Naive B cell (primary cell): ENCODE results near the gene PAQR4. TPM values are rescaled to one million over a fixed set of nuclear protein-coding genes. Genes with fewer than 3 reads are reported as not detected.

Source experiments
- ATAC-seq, 2 donors: fragments of 150-1000 bp; cut with Tn5 transposase; 2 replicates each; pipeline ENCODE4 v1.10.0; 2021; ENCODE audit warnings: low read depth in 2 of 2, mild to moderate bottlenecking in 2 of 2, moderate library complexity in 2 of 2
- DNase-seq: peaks from one replicate; pipeline ENCODE4 v3.0.0; 2022
- H3K27ac Mint-ChIP-seq, 6 donors: one replicate each; pipeline ENCODE4 v1.8.0; 2020 to 2022; ENCODE audit warnings: mild to moderate bottlenecking in 6 of 6, mixed read lengths in 6 of 6, moderate library complexity in 5 of 6, inconsistent platforms in 2 of 6
- H3K27me3 Mint-ChIP-seq, 3 donors: one replicate each; pipeline ENCODE4 v1.8.0; 2021 to 2022; ENCODE audit warnings: mixed read lengths in 3 of 3, mild to moderate bottlenecking in 1 of 3
- H3K36me3 Mint-ChIP-seq, 2 donors: one replicate each; pipeline ENCODE4 v1.8.0; 2020 to 2022; ENCODE audit warnings: mixed read lengths in 2 of 2, inconsistent platforms in 1 of 2, mild to moderate bottlenecking in 1 of 2
- H3K4me1 Mint-ChIP-seq, 3 donors: one replicate each; pipeline ENCODE4 v1.8.0; 2020 to 2022; ENCODE audit warnings: mixed read lengths in 3 of 3, inconsistent platforms in 1 of 3, mild to moderate bottlenecking in 1 of 3, moderate library complexity in 1 of 3
- H3K4me3 Mint-ChIP-seq, 8 donors: one replicate each; pipeline ENCODE4 v1.8.0; 2020 to 2022; ENCODE audit warnings: mild to moderate bottlenecking in 8 of 8, mixed read lengths in 8 of 8, moderate library complexity in 8 of 8, inconsistent platforms in 2 of 8
- H3K9me3 Mint-ChIP-seq, 7 donors: one replicate each; pipeline ENCODE4 v1.8.0; 2020 to 2022; ENCODE audit warnings: mixed read lengths in 7 of 7, mild to moderate bottlenecking in 5 of 7, inconsistent platforms in 2 of 7, moderate library complexity in 1 of 7
- polyA plus RNA-seq, 6 donors: library from polyadenylated mRNA; unstranded; fragments of 300-500 nt; fragmentation: Illumina TruSeq; gene quantifications; one replicate each; pipeline ENCODE4 v1.2.3, GENCODE V29; 2021; ENCODE audit warnings: low read depth in 6 of 6

PAQR4 gene
- polyA plus RNA-seq, 6 donors from 2014 or later, result 0.43 to 1.3 (median 1.1) TPM; not detected in 1

DNA sequence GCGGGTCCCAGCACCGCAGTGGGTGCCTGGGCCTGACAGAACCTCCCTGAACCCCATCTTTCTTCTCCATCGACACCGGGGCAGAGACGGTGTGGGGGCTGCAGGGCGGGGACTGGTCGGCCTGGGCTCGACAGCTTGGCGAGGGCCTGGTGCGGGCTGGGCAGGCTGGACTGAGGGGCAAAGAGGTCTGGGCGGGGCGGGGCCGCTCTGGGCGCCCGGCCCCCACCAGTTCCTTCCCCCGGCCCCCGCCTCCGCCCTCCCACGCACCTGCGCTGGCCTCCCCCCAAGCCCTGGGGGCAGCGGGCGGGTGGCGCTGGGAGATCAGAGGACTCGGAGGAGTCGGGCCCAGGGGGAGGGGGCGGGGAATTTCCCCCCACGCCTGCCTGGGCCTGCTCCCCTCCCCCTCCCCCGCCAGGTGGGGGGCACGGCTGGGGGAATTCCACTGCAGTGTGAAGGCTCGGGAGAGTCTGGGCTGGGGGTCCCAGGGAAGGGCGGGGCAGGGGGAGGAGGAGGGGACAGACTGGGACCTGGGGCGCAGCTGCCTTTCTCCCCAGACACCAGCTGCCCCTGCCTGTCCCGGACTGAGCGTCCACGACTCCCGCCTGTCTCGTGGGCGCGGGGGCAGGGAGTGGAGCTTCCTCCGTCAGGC, 6.0 kb upstream of the PAQR4 start:
- no peaks in the 10 kb centered on the region for H3K36me3 Mint-ChIP-seq
- peaks cover 23 to 36% (median 25%) of the 10 kb centered on the region in 3 donors for H3K4me1 Mint-ChIP-seq
- peak; percentile 56 for DNase-seq
- peak overlapping the region in 2 of 6 donors; percentile 51 to 81 for H3K27ac Mint-ChIP-seq
- peaks cover 0 to 21% (median 5%) of the 10 kb centered on the region in 3 donors for H3K27me3 Mint-ChIP-seq
- peak; percentile 36 to 44 for ATAC-seq
- no peaks in the 10 kb centered on the region for H3K9me3 Mint-ChIP-seq
- H3K4me3 Mint-ChIP-seq, result peak overlapping the region; percentile 83 to 94 (median 88)

DNA sequence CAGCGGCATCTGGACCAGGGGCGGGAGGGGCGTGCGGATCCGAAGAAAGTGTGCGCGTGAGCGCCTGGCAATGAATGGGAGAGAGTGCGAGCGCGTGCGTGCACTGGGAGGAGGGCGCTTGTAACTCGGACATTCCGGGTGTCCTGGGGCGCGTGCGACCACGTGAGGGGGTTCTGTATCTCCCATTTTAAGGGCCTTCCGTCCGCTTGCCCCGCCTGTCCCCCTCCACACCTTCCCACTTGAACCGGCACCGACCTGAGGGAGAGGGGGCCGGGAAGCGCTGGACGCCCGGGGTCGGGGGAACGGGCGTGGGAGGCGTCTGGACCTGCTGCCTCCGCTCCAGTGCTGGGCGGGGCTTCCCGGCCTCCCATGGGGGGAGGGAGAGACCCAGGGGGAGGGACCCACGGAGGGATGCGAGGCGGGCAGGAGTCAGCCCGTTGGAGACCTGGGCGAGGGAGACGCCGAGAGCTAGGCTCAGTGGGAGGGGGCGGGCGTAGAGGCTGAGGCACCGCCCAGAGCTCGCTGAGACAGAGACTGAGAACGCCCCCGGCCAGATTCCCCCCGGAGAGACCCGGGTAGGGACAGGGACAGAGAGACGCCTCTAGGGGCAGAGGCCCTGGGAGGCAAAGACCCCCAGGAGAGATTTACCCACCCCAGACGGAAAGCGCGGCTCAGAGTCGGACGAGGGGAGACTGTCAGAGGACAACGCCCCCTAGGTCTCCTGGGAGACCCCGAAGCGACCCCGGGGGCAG, 5.2 kb upstream of the PAQR4 start, which contains the start of gene KREMEN2:
TSS of gene KREMEN2 (plus strand) at position 553 of the 752 bp plus-strand sequence. CDS start 246 bp downstream, outside the sequence.
- no peaks in the 10 kb centered on the region for H3K36me3 Mint-ChIP-seq
- H3K4me1 Mint-ChIP-seq, result peaks cover 30 to 43% (median 31%) of the 10 kb centered on the region in 3 donors
- H3K9me3 Mint-ChIP-seq, result no peaks in the 10 kb centered on the region
- DNase-seq (no peak), ATAC-seq (peak; percentile 7 to 9)
- H3K27me3 Mint-ChIP-seq, result peaks cover 0 to 27% (median 10%) of the 10 kb centered on the region in 3 donors
- peak within 1 kb of the TSS; percentile 83 to 94 (median 89) for H3K4me3 Mint-ChIP-seq
- peak within 1 kb of the TSS in 5 of 6 donors; percentile 29 to 81 (median 56) for H3K27ac Mint-ChIP-seq

DNA sequence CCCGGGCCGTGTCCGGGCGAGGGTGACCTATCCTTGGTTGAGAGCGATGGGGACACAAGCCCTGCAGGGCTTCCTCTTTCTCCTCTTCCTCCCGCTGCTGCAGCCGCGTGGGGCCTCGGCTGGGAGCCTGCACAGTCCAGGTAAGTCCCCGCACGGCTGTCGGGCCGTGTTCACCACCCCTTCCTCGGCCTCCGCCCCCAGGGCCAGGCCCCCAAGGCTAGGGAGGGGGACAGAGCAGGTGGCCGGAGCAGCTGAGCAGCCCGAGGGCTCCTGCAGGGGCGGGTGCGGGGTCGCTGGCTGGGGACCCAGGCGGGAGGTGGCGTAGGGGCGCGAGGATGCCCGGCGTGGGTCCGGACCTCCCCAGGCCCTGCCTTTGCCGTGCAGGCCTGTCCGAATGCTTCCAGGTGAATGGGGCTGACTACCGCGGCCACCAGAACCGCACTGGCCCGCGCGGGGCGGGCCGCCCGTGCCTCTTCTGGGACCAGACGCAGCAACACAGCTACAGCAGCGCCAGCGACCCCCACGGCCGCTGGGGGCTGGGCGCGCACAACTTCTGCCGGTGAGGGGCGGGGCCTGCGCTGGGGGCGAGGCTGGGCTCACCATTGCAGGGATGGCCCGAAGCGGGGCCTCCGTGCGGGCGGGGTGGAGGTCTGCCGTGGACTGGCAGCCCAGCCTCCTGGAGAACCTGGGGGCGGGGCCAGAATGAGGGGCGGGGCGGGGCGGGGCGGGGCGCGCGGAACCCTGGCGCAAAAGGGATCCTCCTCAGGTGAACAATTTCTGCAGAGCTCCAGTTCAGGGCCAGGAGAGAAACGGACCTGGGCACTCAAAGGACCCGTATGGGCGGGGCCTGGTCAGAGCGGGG, 4.4 kb upstream of the PAQR4 start:
- Mint-ChIP-seq H3K27me3 (peaks cover 0 to 27% (median 10%) of the 10 kb centered on the region in 3 donors), H3K4me1 (peaks cover 30 to 43% (median 31%) of the 10 kb centered on the region in 3 donors), H3K27ac (peak overlapping the region in 3 of 6 donors; percentile 56 to 81 (median 61)), H3K36me3 (no peaks in the 10 kb centered on the region), H3K4me3 (peak overlapping the region; percentile 83 to 94 (median 89)), H3K9me3 (no peaks in the 10 kb centered on the region)
- DNase-seq, result peak; percentile 55
- peak; percentile 24 to 27 for ATAC-seq

DNA sequence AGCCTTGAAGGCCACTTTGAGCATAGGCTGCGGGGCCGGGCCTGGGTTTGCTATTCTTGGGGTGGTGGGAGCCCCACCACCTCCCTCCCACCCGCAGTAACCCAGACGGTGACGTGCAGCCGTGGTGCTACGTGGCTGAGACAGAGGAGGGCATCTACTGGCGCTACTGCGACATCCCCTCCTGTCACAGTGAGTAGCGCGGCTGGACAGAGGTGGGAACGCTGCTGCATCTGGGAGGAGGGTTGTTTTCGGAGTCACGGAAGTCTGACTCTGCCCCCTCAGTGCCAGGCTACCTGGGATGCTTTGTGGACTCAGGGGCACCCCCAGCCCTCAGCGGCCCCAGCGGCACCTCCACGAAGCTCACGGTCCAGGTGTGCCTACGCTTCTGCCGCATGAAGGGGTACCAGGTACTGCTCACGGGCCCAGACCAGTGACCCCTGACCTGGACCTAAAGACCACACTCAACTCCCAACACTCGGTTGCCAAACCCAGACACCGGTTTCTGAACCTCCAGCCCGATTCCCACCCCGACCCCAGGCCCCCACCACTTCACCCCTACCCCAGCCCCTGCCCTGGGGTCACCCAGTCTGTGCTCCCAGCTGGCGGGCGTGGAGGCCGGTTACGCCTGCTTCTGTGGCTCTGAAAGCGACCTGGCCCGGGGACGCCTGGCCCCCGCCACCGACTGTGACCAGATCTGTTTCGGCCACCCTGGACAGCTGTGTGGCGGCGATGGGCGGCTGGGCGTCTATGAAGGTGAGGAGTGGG, 2.9 kb upstream of the PAQR4 start:
- Mint-ChIP-seq H3K36me3 (no peaks in the 10 kb centered on the region), H3K27ac (no peak overlapping the region), H3K4me3 (peak overlapping the region in 4 of 8 donors; percentile 83 to 92 (median 88)), H3K9me3 (no peaks in the 10 kb centered on the region), H3K27me3 (peaks cover 5 to 26% (median 10%) of the 10 kb centered on the region in 3 donors), H3K4me1 (peaks cover 31 to 53% (median 36%) of the 10 kb centered on the region in 3 donors)
- DNase-seq (no peak), ATAC-seq (no peak)

DNA sequence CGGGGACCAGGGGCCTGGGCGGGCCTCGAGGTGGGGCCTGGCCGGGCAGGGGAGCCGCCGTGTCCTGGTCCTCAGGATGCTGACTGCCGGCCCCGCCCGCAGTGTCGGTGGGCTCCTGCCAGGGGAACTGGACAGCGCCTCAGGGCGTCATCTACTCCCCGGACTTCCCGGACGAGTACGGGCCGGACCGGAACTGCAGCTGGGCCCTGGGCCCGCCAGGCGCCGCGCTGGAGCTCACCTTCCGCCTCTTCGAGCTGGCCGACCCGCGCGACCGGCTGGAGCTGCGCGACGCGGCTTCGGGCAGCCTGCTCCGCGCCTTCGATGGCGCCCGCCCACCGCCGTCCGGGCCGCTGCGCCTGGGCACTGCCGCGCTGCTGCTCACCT, 2.3 kb upstream of the PAQR4 start:
- DNase-seq (no peak), ATAC-seq (no peak)
- no peak overlapping the region for H3K27ac Mint-ChIP-seq

DNA sequence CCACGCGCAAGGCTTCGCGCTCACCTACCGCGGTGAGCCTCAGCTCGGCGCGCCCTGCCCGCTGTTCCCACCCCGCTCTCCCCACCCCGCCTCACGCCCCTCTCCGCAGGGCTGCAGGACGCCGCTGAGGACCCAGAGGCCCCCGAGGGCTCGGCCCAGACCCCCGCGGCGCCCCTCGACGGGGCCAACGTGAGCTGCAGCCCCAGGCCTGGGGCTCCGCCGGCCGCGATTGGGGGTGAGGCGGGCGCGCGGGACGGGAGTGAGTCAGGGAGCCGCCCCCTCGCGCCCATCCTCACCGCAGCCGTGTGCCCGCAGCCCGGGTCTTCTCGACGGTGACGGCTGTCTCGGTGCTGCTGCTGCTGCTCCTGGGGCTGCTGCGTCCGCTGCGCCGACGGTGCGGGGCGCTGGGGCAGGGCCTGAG, 1.9 kb upstream of the PAQR4 start:
- no peaks in the 10 kb centered on the region for H3K36me3 Mint-ChIP-seq
- H3K4me3 Mint-ChIP-seq, result peak overlapping the region in 2 of 8 donors; percentile 24 to 75
- peaks cover 30 to 52% (median 31%) of the 10 kb centered on the region in 3 donors for H3K4me1 Mint-ChIP-seq
- no peak for DNase-seq
- no peak for ATAC-seq
- no peak overlapping the region for H3K27ac Mint-ChIP-seq
- no peaks in the 10 kb centered on the region for H3K9me3 Mint-ChIP-seq
- peaks cover 7 to 32% (median 14%) of the 10 kb centered on the region in 3 donors for H3K27me3 Mint-ChIP-seq

More for the DNA sequence above, 2.3 kb upstream of the PAQR4 start:
- Mint-ChIP-seq H3K4me3 (no peak overlapping the region), H3K36me3 (no peaks in the 10 kb centered on the region), H3K9me3 (no peaks in the 10 kb centered on the region), H3K27me3 (peaks cover 8 to 27% (median 10%) of the 10 kb centered on the region in 3 donors), H3K4me1 (peaks cover 28 to 50% (median 34%) of the 10 kb centered on the region in 3 donors)

DNA sequence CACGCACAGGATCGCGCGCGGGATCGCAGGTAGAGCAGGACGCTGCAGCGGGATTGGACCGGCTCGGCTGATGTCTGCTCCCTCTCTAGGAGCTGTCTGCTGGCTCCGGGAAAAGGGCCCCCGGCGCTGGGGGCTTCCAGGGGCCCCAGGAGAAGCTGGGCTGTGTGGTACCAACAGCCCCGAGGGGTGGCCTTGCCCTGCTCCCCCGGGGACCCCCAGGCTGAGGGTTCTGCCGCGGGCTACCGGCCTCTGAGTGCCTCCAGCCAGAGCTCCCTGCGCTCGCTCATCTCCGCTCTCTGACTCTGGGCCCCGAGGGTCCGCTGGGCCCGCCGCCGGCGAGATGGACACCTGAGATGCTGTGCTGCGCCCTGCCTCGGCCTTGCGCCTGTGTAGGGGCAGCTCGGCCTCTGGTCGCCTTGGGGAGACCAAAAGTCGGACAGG, 1.4 kb upstream of the PAQR4 start:
- Mint-ChIP-seq H3K27me3 (peaks cover 7 to 37% (median 19%) of the 10 kb centered on the region in 3 donors), H3K4me3 (peak overlapping the region; percentile 44 to 88 (median 80)), H3K9me3 (no peaks in the 10 kb centered on the region), H3K27ac (no peak overlapping the region), H3K36me3 (no peaks in the 10 kb centered on the region), H3K4me1 (peaks cover 29 to 56% (median 31%) of the 10 kb centered on the region in 3 donors)
- no peak for ATAC-seq
- no peak for DNase-seq

DNA sequence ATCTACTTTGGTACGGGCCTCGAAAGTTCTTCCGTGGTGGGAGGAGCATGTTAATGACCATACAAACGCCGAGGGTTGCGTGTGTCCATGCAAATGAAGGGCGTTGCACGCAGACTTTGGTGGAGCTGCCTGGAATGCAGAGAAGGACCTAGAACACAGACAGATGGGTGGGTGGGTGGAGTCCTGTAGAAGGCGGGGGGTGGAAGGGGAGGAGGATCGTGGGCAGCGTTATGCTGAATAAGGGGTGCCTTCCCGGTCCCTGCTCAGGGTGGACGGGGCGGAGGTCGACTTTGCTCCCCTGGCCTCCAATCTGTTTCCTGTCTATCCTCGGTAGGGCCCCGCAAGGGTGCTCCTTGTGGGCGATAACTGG, 795 bp upstream of the PAQR4 start:
- Mint-ChIP-seq H3K27me3 (peaks cover 7 to 37% (median 20%) of the 10 kb centered on the region in 3 donors), H3K4me3 (peak overlapping the region; percentile 75 to 88 (median 80)), H3K36me3 (no peaks in the 10 kb centered on the region), H3K9me3 (no peaks in the 10 kb centered on the region), H3K27ac (peak overlapping the region in 2 of 6 donors; percentile 50 to 83), H3K4me1 (peaks cover 29 to 50% (median 31%) of the 10 kb centered on the region in 3 donors)
- ATAC-seq, result no peak
- no peak for DNase-seq

DNA sequence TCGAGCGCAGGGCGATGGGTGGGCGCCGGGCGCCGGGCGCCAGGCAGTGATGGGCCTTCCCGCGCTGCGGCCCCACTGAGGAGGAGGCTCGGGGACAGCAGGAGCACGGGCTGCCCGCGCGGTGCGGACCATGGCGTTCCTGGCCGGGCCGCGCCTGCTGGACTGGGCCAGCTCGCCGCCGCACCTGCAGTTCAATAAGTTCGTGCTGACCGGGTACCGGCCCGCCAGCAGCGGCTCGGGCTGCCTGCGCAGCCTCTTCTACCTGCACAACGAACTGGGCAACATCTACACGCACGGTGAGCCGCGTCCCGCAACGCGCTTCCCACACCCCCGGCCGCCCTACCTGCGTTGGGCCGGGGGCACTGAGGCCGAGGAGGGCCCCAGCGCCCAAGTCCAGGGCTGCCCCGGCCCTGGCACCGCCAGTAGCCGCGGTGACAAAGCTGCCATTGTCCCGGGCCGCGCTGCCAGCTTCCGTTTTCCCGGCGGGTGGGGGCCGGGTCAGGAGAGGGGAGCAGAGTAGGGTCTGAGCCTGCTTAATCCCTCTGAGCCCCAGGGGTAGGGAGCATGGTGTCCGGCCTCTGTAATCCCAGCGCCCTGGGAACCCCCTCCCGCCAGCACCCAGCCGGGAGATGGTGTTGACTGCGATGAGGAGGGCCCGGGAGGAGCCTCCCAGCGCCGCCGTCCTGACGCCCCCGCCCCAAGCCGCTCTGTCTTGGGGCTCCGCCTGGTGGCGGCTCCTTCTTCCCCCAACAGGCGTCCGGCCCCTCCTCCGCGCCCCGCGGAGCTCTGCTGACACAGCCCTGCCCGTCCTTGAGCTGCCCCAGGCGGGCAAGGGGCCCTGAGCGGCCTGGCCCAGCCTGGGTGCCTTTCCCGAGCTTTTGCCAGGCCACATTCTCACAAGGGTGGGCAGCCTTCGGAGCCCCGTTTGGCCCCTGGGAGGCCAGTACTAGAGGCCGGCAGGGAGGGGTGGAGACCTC, 685 bp downstream of the PAQR4 start:
- H3K4me3 Mint-ChIP-seq, result peak overlapping the region; percentile 55 to 82 (median 74)
- H3K36me3 Mint-ChIP-seq, result no peaks in the 10 kb centered on the region
- no peaks in the 10 kb centered on the region for H3K9me3 Mint-ChIP-seq
- peak; percentile 49 to 54 for ATAC-seq
- DNase-seq, result peak; percentile 55
- H3K27ac Mint-ChIP-seq, result no peak overlapping the region
- H3K27me3 Mint-ChIP-seq, result peaks cover 7 to 31% (median 20%) of the 10 kb centered on the region in 3 donors
- H3K4me1 Mint-ChIP-seq, result peaks cover 19 to 40% (median 27%) of the 10 kb centered on the region in 3 donors

DNA sequence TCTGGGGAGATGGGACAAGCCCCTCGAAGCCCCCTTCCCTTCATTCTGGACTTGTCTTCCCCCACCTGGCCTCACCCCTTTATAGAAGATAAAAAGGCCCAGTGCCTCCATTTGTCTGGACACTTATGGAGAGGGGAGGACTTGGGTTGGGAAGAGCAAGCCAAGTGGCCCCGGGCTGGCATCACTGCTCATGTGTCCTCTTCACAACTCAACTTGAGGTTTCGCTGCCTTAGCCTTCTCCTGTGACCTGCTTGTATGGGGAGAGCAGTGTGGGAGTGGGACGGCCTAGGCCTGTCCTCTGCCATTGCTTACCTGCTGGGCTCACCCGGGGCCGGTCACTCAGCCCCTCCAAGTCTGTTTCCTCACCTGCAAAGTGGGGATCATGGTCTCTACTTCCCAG, 1.4 kb downstream of the PAQR4 start:
- Mint-ChIP-seq H3K36me3 (no peaks in the 10 kb centered on the region), H3K4me1 (peaks cover 15 to 34% (median 22%) of the 10 kb centered on the region in 3 donors), H3K4me3 (peak overlapping the region in 6 of 8 donors; percentile 64 to 82 (median 78)), H3K9me3 (no peaks in the 10 kb centered on the region), H3K27me3 (peaks cover 7 to 31% (median 20%) of the 10 kb centered on the region in 3 donors), H3K27ac (no peak overlapping the region)
- no peak for ATAC-seq
- no peak for DNase-seq

DNA sequence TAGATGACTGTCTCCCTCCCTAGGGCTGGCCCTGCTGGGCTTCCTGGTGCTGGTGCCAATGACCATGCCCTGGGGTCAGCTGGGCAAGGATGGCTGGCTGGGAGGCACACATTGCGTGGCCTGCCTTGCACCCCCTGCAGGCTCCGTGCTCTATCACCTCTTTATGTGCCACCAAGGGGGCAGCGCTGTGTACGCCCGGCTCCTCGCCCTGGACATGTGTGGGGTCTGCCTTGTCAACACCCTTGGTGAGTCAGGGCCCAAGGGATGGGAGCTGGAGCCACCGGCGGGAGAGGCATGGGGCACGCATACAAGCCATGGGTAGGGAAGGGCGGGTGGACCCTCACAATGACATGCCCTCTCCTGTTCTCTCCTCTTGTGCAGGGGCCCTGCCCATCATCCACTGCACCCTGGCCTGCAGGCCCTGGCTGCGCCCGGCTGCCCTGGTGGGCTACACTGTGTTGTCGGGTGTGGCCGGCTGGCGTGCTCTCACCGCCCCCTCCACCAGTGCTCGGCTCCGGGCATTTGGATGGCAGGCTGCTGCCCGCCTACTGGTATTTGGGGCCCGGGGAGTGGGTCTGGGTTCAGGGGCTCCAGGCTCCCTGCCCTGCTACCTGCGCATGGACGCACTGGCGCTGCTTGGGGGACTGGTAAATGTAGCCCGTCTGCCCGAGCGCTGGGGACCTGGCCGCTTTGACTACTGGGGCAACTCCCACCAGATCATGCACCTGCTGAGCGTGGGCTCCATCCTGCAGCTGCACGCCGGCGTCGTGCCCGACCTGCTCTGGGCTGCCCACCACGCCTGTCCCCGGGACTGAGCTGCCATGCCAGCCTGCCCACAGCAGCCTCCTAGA, 2.2 kb downstream of the PAQR4 start:
- H3K4me1 Mint-ChIP-seq, result peaks cover 15 to 33% (median 20%) of the 10 kb centered on the region in 3 donors
- peaks cover 7 to 31% (median 20%) of the 10 kb centered on the region in 3 donors for H3K27me3 Mint-ChIP-seq
- H3K9me3 Mint-ChIP-seq, result no peaks in the 10 kb centered on the region
- no peaks in the 10 kb centered on the region for H3K36me3 Mint-ChIP-seq
- no peak overlapping the region for H3K27ac Mint-ChIP-seq
- no peak for ATAC-seq
- H3K4me3 Mint-ChIP-seq, result peak overlapping the region in 6 of 8 donors; percentile 64 to 82 (median 78)
- no peak for DNase-seq
